ENCODE measurements around the gene OSBPL1A. TPM values are rescaled to one million over a fixed set of nuclear protein-coding genes. Genes with fewer than 3 reads are reported as not detected.

OSBPL1A gene
- total RNA-seq, 4 donors from 2014 or later: 67.6 to 208 (median 87.3) TPM

DNA sequence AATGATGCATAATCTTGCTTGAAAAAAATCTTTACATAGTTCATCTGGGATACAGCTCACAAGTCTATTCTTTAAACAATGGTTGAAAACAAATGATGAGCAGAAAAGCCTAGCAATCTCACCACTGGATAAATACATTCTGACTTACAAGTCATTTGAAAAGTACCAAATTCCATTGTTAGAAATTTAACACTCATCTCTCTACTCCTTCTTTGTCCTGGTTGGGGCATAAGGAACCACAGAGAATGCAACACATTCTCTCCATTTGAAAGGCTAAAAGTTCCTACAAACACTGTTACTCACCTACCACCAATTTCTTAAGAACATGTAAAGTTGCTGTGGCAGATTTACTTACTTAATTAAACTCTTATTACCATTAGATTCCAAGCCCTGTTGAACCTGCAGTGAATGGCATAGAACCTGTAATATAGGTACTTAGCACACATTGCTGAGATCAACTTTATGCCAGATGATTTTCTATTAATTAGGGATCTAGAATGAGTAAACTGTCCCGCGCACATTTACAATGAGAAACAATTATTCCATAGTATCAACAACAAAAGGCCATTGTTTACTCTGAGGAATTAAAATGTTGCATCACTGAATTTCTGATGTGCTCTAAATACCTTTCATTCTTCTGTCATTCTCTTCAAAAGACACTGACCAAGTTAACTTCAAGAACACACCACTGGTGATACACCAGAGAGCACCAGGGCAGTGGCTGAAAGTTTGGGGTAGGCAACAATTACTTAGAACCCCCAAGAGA is 189.2 kb downstream of the OSBPL1A start:
- TF ChIP-seq, protein P1, sequence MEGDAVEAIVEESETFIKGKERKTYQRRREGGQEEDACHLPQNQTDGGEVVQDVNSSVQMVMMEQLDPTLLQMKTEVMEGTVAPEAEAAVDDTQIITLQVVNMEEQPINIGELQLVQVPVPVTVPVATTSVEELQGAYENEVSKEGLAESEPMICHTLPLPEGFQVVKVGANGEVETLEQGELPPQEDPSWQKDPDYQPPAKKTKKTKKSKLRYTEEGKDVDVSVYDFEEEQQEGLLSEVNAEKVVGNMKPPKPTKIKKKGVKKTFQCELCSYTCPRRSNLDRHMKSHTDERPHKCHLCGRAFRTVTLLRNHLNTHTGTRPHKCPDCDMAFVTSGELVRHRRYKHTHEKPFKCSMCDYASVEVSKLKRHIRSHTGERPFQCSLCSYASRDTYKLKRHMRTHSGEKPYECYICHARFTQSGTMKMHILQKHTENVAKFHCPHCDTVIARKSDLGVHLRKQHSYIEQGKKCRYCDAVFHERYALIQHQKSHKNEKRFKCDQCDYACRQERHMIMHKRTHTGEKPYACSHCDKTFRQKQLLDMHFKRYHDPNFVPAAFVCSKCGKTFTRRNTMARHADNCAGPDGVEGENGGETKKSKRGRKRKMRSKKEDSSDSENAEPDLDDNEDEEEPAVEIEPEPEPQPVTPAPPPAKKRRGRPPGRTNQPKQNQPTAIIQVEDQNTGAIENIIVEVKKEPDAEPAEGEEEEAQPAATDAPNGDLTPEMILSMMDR (IDR thresholded peaks at IDR 0.05; ENCODE audit: low read depth): no peak

DNA sequence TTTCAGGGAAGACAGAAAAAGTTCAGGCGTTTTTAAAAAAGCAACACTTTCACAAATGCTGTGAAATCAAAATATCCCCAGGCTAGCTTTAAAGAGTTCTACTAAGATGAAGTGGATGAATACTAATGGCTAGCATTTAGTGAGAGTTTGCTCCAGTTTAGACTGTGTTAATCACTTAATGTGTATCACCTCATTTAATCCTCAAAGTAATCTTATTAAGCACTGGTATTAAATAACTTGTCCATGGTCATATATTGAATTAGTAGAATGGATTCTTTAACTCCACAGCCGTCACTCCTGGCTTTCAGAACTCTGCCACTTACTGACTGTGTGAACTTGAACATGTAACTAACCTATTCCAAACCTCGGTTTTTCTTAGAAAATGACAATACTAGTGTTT is 192.7 kb downstream of the OSBPL1A start:
- TF ChIP-seq, protein P1 (IDR thresholded peaks at IDR 0.05; ENCODE audit: low read depth): no peak

DNA sequence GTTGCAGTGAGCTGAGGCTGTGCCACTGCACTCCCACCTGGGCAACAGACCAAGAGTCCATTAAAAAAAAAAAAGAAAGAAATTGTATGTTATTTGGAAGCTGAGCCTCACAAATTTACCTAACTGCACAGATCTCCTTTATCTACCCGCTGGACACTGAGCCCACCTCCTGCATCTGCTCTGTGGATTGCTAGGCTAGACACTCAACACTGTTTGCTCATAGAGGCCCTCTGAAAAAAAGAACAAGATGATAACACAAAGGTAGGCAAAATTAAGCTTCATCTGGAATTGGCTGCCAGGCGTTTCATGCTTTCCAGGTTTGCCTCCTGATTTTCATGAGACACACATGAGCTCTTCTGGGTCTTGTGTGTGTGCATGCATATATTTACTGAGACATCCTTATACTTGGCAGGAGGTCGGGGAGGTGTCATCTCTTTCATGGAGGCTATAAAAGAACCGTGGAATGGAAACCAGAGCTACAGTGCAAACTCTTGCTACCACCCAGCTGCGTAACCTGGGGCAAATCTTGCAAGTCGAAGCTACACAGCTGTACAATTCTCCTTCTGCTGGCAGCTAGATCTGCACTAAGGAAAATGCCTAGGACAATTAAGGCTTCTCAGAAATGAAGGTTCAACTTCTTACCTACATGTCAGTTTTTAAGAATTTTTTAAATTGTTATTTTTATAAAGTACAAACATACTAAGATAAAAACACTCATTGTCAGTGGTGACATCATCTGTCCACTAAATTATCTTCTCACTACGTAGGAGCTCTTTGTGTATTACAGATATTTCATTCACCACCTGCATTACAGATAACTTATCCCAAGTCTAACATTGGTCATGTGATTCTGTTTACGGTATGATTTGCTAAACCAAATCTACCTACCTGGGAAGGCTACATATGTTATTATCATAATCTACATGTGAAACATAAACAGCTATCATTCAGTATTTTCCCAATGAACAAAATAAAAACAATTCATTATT is 195.6 kb downstream of the OSBPL1A start:
- TF ChIP-seq, protein P1 (IDR thresholded peaks at IDR 0.05; ENCODE audit: low read depth): no peak

DNA sequence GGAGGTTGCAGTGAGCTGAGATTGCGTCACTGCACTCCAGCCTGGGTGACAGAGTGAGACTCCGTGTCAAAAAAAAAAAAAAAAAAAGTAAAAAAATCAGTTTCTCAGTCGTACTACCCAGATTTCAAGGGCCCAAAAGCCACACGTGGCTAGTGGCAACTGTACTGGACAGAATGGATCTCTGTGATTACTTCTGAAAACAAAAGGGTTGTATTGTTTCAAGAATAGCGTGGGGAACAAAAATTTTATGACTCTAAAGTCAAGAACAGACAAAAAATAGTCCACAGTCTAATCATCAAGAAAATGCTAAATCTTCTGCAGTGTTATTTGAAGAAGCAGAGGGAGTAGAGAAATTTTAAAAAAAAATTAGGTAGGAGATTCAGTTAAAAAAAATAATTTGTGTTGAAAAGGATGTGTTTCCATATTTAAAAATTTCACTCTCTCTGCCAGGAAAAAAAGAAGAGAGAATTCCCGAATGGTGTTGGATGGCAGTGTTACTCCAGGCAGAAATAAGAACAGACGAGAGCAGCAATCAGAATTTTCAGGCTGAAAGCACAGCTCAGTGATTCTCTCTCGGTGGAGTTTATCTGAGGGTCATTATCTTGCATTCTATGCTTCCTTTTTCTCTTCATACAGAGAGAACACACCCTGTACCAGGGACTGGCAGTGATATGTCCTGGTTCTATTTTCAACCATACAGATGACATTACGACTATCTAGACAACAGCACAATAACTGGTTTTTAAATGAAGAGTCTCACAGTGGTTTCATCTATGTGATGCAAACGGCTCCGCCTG is 196.9 kb downstream of the OSBPL1A start:
- TF ChIP-seq, protein P1 (IDR thresholded peaks at IDR 0.05; ENCODE audit: low read depth): no peak

DNA sequence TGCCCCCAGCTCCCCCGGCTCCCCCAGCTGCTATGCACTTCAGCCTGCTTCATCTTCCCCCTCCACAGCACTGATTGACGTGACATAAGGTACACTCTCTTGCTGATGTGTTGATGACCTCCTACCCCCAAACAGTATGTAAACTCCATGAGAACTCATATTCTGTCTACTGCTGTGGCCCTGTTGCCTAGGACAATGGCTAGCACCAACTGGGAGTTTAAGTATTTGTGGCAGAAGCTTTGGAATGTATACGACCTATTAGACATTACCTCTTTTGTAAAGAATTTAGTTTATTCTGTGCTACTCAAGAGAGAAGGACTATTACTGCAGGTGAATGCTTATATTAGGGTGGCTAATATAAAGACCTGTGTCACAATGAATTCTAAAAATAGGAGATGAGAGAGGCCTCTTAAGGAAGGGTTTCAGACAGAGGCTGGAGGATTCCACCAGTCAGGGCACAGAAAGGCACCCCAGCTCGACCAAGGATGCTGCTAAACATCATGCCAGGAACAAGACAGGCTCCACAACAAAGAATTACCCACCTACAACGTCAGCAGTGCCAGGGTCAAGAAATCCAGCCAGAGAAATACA is 198.2 kb downstream of the OSBPL1A start:
- TF ChIP-seq, protein P1 (IDR thresholded peaks at IDR 0.05; ENCODE audit: low read depth): no peak

DNA sequence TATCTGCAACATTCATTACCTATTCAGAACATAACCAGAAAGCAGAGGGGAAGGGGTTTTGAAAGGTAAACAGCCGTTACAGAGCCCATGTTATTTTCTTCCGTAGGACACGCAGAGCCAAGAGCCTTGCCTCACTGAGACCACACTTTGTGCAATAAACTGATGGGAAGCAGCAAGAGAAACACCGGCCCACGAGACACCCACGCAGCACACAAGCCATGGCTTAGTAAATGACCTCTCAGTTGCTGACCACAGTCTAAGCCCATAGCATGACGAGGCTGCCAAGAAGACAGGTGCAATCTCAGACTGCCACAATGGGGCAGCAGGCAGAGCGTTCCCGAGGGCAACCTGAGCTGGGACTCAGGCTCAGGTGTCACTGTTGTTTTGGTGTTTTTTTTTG is 199.2 kb downstream of the OSBPL1A start:
- TF ChIP-seq, protein P1 (IDR thresholded peaks at IDR 0.05; ENCODE audit: low read depth): no peak

All from subcutaneous adipose tissue (tissue), 4 donors.